Fibroblast of upper back skin (primary cell): Measurements from ENCODE around the gene UMPS.
"Not testable (repeated sequence)": the region's sequence is repeated elsewhere in the genome, so short reads cannot be mapped to it uniquely, and the experiment has no call there.

Source experiments
- DNase-seq: peaks from one replicate; pipeline ENCODE4 v3.0.0-alpha.2; 2013

UMPS gene

DNA sequence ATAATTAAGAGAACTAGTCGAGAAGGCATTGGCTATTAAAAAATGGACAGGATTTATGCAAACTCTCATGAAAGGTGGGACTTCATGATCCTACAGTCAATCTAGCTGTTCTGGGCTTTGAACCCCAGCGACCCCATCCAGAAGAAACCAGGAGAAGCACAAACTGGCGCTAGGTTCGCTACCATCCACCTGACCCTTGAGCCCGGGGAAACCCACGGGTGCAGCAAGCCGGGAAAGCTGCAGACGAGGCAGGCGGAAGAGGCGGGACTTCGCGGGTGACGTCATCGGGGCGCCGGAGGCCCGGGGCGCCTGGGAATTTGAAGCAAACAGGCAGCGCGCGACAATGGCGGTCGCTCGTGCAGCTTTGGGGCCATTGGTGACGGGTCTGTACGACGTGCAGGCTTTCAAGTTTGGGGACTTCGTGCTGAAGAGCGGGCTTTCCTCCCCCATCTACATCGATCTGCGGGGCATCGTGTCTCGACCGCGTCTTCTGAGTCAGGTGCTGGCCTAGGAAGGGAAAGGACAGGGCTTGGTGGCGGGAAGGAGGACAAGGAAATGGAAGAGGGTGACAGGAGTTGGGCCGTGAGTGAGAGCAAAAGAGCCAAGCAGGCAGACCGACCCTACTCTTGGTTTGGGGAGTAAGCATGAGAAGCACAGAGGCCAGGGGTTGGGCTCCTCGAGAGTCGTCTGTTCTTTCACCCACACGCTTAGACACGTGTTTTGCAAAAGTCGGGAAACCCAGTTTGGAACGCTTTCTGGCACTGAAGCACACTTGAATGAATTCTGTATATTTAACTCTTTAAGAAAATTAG is at the start of gene UMPS:
Gene UMPS (plus strand): TSS at position 324 of the 812 bp plus-strand sequence. CDS start 20 bp downstream, at position 344.
- DNase-seq = peak; percentile 82

- no peak for DNase-seq
These were observed 49.7 kb upstream of the UMPS start for GRCh38 chr3:124680521-124680920.

GRCh38 chr3:124682263-124682662 is 48.0 kb upstream of the UMPS start:
- no peak for DNase-seq

DNA sequence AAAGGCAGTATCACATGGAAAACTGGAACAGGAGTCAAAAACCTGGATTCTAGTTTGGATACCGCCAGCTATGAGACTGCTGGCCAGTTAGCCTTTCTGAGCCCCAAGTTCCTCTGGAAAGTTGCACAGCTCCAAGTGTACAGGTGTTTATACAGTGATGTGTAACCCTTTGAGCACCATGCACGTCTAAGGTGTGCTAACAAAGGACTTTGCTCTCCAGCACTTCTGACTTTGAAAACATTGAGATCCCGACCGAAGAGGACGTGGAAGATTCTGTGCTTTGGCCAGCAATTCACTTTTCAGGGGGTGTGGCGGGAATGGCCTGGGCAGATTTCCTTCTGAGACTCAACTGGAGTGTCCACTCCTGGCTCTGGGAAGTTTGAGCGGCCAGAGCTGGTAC is 45.8 kb upstream of the UMPS start:
- DNase-seq = no peak

DNA sequence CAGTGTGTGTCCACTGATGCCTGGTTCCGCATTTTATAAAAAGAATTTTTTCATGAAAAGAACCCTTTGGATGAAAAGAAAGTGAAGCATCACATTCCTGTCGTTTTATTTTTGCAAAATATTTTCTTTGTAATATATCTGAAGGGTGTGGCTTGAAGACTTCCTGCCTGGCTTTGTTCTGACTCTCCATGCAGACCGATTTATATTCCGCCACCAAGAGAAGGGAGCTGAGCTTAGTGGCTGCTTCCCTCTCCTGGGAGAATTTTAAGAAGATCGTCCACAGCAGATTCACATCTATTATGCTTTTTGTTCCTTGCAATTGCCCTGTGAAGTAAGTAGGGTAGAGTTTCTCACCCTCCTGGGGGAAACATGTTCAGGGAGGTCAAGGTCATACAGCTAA is 45.2 kb upstream of the UMPS start:
- no peak for DNase-seq

DNA sequence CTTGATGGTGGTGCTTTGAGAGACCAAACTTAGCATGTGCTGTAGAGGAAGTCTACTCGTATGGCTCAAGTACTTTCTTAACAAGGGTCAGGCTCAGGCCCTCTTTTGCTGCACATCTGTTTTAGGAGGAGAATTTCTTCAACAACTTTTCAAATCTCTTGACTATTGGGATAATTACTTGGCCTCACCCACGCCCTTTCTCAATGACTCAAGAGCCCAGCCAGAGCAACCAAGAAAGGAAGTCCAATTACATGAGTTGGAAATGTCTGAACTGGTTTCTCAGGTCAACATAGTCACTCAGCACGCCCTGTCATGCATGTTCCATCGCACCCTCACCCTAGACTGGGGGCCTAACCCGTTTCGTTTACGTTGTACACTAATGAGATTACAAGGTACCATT is 44.8 kb upstream of the UMPS start:
- no peak for DNase-seq

DNA sequence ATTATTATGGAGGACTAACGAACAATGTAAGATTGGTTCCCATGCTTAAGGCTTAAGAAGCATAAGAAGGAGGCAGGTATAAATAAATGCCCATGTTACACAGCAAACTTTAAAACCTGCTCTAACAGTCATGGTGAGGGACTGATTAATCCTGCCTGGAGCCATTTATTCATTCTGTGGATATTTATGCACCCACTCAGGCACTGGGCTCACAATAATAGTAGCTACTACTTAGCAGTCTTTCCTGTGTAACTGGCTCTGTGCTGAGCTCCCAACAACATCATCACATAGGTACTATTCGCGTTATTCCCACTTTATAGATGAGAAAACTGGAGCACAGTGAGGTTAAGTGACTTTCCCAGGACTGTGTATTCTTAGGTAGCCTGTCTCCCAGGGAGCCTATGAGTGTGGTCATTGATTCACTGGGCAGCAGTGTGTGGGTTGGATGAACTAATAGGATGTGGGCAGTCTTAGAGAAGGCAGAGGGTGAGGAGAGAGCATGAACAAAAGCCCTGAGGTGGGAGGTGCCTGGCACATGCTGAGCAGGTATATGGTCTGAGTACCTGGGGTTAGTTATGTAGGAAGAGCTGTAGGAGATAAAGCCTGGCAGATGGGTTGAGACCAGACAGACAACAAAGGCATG is 44.1 kb upstream of the UMPS start:
- DNase-seq = no peak

DNA sequence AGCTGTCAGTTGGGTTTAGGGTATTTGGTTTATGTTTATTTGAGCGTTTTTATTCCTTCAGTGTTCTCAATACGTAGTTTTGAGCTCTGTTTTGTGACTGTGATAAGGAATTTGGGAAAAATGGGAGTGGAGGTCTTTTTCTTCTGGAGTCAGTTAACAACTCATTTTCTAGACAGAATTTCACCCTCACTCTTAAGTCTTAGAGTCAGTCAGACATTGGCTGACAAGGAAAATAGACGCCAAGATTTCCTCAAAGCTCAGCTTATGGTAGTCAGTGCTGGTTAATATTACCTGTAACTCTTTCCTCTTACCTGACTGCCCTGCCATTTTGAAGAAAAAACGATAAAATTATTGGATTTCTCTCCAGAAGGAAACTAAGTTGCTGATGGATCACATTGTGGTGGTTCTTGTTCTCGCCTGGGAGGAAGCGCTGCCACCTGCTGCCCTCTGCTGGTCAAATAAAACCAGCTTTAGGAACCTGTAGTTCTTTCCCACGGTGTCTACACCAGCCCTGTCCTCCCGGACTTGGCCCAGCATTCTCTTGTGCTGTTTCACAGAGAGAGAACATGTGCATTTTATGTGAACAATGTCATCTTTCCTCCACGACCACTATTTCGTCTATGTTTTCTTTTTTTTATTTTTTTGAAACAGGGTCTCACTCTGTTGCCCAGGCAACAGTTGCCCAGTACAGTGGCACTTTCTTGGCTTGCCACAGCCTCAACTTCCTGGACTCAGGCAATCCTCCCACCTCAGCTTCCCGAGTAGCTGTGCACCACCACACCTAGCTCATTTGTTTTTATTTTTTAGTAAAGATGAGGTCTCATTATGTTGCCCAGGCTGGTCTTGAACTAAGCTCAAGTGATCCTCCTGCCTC is 41.4 kb upstream of the UMPS start:
- peak; percentile 70 for DNase-seq

DNA sequence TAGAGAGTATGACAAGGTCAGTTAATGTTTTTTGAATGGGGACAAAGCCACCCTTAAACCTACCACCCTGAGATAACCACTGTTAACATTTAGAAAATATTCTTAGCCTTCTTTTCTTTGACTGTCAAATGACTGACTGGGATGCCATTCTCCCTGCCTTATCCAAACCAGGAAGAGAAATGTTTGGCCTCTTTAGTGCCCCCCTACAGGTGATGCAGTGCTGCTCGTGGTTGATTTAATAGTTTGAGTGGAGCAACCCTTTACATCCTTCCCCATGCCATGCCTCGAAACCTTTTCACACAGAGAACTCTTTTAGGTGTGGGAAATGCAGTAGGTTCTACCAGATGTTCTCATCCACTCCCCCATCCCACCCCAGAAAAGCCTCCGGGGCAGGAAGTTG is 38.7 kb upstream of the UMPS start:
- DNase-seq = no peak

- DNase-seq = no peak
These were observed 35.8 kb upstream of the UMPS start for GRCh38 chr3:124694486-124694885.

GRCh38 chr3:124695369-124695768 is 34.9 kb upstream of the UMPS start:
- DNase-seq = no peak

- no peak for DNase-seq
These were observed 34.2 kb upstream of the UMPS start for GRCh38 chr3:124696006-124696405.

- no peak for DNase-seq
These were observed 33.0 kb upstream of the UMPS start for GRCh38 chr3:124697302-124697701.

- no peak for DNase-seq
These were observed 32.1 kb upstream of the UMPS start for GRCh38 chr3:124698030-124698770.

DNA sequence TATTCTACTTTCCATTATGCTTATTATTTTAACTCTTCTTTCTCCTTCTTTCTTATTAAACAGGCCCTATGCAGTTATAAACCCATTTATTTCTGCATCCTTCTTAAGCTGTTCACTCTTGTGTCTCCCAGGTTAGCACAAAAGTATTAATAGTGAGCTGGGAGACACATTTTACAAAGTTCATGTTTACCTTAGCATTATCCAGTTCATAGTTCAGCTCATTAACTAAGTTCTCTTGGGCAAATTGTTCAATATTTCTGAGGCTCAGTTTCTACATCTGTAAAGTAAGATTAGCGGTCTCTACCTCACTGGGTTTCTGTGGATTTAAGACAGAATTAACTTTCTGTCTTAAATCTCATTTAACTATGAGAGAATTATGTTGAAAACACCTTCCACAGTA is 31.2 kb upstream of the UMPS start:
- no peak for DNase-seq

DNA sequence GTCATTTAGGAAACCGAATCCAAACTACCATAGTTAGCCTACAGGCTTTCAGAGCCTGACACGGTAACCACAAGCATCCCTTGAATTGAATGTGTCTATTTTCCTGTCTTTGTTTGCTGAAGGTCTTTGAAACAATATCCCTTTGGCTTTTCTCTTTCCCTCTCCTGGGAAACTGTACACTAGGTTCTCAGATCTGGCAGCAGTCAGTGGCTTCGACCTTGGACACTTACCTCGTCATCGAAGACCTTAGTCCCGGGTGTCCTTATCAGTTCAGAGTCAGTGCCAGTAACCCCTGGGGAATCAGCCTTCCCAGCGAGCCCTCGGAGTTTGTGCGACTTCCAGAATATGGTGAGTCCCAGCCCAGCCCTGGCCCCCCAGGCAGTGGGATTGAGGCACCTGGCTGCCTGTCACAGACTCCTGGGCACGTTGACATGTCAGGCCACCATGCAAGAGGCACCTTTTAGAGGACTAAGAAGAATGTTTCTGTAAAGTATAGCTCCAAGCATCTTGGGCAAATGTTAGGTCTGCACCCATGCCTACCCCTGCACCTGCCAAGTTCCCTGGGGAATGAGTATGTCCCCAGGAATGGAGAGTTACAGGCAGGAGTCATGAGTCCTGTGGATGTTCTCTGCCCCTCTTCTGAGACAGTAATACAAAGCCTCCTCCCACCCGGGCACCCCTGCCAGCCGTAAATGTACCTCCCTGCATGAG is 30.4 kb upstream of the UMPS start:
- no peak for DNase-seq

DNA sequence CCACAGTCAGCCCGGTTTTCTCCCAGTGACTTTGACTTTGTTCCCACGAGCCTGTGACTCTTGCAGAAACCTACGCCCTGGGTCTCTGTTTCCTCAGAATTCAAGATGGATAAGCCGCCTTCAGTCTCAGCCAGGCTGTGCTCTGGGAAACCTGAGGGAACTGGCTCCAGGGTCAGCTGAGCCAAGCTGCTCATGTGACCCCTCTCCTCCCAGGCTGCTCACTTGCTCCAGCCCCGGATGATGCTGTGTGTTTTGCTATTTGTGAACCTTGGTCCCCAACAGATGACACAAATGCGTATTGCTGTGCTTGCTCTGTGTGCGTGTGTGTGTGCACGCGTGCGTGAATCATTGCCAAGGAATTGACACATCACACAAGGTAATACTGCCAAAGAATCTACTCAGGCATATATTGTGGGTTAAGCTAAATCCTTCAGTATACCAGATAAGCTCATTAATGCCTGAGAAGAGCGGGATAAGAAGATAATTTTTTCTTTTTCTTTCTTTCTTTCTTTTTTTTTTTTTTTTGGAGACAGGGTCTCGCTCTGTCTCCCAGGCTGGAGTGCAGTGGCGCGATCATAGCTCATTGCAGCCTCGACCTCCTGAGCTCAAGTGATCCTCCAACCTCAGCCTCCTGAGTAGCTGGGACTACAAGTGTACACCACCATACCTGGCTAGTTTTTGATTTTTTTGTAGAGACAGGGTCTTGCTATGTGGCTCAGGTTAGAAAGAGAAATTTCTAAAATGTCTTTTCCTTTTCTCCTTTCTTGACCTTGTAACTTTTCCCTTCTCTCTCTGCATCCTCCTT is 29.2 kb upstream of the UMPS start:
- peak; percentile 54 for DNase-seq

GRCh38 chr3:124701687-124702086 is 28.6 kb upstream of the UMPS start:
- DNase-seq = peak; percentile 81

GRCh38 chr3:124702950-124703349 is 27.3 kb upstream of the UMPS start:
- DNase-seq = no peak

DNA sequence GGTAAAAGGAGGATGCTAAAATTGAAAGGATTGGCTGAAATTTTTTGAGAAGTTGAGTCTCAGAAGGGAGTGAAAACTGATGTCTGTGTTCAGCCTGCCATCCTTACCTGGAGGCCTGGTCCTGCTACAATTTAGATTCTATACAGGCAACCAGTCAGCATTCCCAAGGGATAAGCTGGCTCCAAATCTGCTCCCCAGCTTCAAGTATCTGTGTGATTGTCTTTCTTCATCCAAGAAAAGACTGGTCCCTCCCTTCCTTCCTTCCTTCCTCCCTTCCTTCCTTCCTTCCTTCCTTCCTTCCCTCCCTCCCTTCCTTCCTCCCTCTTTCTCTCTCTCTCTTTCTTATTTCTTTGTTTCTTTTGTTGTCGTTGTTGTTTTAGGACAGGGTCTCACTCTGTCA is 24.7 kb upstream of the UMPS start:
- no peak for DNase-seq

DNA sequence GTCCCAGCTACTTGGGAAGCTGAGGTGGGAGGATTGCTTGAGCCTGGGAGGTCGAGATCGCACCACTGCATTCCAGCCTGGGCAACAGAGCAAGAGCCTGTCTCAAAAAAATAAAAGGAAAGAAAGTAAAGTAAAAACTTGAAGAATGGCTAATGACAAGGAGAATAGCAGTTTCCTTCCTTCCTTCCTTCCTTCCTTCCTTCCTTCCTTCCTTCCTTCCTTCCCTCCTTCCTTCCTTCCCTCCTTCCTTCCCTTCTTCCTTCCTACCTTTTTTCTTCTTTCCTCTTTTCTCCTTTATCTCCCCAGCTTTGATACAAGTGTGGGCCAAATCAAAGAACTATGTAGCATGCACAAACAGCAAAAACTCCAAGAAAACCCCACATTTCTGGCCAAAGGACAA is 23.0 kb upstream of the UMPS start:
- DNase-seq = not testable (repeated sequence)
